OCI-M1 (cell line): Measurements from ENCODE around the gene FBXL20.
"Not testable (repeated sequence)": the region's sequence is repeated elsewhere in the genome, so short reads cannot be mapped to it uniquely, and the experiment has no call there.

Source experiments
- DNase-seq: peaks from one replicate; lab custom pipeline; 2025; lab: John Stamatoyannopoulos, UW

Gene FBXL20

GRCh38 chr17:39251997-39252396, 149.4 kb downstream of the FBXL20 start:
- no peak for DNase-seq

GRCh38 chr17:39250076-39250475, 151.3 kb downstream of the FBXL20 start:
- DNase-seq: not testable (repeated sequence)

- no peak for DNase-seq
Observed at GRCh38 chr17:39246274-39246673, 155.2 kb downstream of the FBXL20 start.

- peak; percentile 93 for DNase-seq
Observed at GRCh38 chr17:39244600-39245570, 156.5 kb downstream of the FBXL20 start.

- DNase-seq: no peak
Observed at GRCh38 chr17:39244016-39244599, 157.3 kb downstream of the FBXL20 start.

GRCh38 chr17:39243155-39243554, 158.3 kb downstream of the FBXL20 start:
- DNase-seq: no peak

- no peak for DNase-seq
Observed at GRCh38 chr17:39240631-39241030, 160.8 kb downstream of the FBXL20 start.

GRCh38 chr17:39239640-39240314, 161.6 kb downstream of the FBXL20 start:
- DNase-seq: peak; percentile 45

GRCh38 chr17:39238311-39238972, 163.0 kb downstream of the FBXL20 start:
- no peak for DNase-seq

GRCh38 chr17:39237586-39237985, 163.8 kb downstream of the FBXL20 start:
- no peak for DNase-seq

- DNase-seq: no peak
Observed at GRCh38 chr17:39236981-39237441, 164.4 kb downstream of the FBXL20 start.

GRCh38 chr17:39236450-39236927, 164.9 kb downstream of the FBXL20 start:
- no peak for DNase-seq

GRCh38 chr17:39235555-39236449, 165.6 kb downstream of the FBXL20 start:
- DNase-seq: peak; percentile 88

GRCh38 chr17:39231591-39232551, 169.6 kb downstream of the FBXL20 start:
- DNase-seq: peak; percentile 55

GRCh38 chr17:39231091-39231561, 170.3 kb downstream of the FBXL20 start:
- no peak for DNase-seq

GRCh38 chr17:39230361-39230760, 171.1 kb downstream of the FBXL20 start:
- DNase-seq: no peak

- no peak for DNase-seq
Observed at GRCh38 chr17:39229274-39229913, 172.0 kb downstream of the FBXL20 start.

GRCh38 chr17:39227364-39227919, 174.0 kb downstream of the FBXL20 start:
- DNase-seq: no peak
